GM18505 (cell line): ENCODE data around the gene UBE2G2.

Experiments used
- ATAC-seq: cut with Tn5 transposase; IDR thresholded peaks from one replicate; pipeline ENCODE4 v1.9.1; 2021; ENCODE audit not compliant: unreplicated experiment
- POLR2A ChIP-seq: IDR thresholded peaks from 4 replicates; pipeline ENCODE4 v1.6.1; 2011; ENCODE audit warnings: borderline replicate concordance; ENCODE audit not compliant: insufficient read depth, insufficient read length; ENCODE audit errors: extremely low read depth

UBE2G2 gene, protein sequence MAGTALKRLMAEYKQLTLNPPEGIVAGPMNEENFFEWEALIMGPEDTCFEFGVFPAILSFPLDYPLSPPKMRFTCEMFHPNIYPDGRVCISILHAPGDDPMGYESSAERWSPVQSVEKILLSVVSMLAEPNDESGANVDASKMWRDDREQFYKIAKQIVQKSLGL

DNA sequence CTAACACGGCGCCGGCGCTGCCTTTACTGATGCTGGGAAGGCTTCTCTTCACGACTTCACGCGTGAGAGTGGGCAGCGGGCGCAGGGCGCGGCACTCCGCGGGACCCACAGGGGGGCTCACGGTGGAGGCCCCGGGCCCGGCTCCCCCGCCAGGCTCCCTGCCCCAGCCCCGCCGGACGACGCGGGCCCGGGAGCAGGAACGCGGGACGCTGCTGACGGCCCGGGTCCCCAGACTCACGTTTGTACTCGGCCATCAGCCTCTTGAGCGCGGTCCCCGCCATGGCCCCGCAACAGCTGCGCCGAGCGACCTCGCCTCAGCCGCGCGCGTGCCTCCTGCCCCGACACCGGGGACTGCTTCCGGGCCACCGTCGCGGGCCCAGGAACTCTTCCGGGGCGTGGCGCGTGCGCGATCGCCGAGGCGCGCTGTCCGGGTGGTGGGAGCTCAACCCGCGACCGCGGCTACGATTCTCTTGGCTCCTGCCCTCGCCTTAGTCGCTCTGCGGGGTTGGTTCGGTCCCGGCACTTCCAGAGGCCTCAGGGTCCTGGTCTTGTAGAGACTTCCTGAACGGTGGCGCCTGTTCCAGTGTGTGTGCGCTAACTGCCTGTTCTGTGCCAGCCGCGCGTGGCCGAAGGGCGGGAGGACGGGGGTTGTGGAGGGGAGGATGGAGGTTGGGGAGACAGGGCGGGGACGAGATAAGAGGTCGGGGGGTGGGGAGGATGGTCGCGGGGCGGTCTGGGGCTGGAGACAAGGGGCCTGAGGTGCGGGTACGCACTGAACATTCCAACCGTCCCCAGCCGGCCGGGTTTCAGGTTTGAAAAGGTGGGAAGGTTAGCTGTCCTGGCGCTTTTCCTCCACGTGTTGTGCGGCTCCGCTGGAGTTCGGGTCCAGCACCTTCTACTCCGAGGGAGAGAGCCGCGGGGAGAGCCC lies at the start of gene UBE2G2:
Gene UBE2G2, minus strand, starts transcription at position 353 of the 928 bp plus-strand sequence. Its CDS starts 72 bp downstream, at position 281.
- peak; percentile 72 for ATAC-seq

DNA sequence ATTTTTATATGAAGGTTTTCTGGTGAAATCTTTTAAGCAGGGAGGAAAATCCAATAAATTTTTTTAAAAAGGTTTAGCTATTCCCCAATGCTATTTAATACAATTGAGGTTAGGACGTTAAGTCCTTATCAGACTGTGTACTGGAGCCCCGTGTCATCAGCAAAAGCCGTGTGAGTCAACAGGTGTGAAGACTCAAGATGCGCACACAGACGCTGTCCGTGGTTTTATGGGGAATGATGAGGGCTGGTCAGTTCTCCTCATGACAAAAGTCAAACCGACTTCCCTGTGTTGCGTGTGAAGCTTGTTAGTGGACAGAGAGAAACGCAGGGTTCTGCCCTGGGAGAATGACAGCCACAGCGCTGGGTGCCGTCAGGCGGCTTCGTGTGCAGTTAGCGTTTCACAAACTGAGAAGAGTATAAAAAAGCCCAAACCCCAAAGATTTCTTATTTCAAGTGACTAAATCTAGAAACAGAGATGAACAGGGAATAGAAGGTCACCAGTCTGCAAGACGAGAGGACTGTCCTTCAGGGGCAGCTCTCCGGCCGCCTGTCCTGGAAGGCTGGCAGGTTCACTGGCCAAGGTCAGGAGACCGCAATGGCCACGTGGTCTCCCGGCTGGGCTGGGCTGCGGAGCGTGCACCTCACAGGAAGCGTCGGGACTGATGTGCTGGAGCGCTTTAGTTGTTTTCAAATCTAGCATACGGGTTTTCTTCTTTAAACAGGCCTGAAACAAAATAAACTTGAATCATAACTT lies 49.5 kb upstream of the UBE2G2 start:
- no peak for ATAC-seq
- TF ChIP-seq POLR2A, result no peak

More for the DNA sequence above, at the start of gene UBE2G2:
- peak; percentile 86 for TF ChIP-seq POLR2A

DNA sequence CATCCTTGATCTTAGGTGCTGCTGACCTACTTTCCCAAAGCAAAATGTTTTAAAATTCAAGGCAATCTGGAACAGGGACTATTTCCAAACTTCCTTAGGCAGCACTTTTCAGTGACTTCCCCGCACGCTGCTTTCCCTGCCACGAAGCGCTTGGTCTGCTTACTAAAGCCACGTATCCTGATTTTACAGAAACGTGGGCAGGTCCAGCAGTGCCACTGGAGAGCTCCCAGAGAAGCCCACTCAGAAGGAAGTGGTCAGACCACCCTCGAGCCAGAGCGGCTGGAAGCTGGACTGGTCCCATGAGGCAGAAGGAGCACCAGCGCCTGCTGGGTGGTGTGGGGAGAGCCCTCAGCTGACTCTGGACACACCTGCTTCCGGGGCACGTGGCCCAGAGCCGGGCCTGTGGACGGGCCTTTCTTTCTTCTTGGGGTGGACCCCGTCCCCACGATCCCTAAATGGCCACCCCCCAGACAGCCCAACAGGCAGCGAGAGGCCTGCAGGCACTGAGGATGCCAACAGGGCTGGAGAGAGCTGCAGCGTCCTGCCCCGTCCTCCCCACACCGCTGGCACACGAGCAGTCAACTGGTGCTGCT lies 48.7 kb upstream of the UBE2G2 start:
- TF ChIP-seq POLR2A, result no peak
- ATAC-seq, result no peak

DNA sequence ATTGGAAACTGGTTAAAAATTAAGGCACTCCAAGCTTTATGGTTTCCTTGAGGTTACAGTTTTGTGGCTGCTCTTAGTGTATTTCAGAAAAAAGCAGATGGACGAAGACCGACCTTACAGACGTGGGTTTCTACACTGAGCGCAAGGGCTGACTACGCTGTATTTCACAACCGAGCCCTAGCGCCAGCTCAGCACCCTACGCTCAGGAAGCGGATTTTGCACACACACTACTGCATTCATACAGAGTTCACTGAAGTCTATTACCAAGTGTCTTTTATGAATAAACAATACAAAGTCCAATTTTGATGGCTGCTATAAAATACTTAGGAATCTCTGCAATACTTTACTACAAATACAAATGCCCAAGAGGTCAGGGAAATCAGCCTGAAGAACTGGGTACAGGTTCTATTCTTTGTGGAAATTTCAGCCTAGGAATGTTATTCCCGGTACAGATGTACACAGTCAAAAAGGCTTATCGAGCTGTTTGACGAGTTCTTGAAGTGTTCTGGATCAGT lies 48.1 kb upstream of the UBE2G2 start:
- no peak for ATAC-seq
- TF ChIP-seq POLR2A, result no peak

DNA sequence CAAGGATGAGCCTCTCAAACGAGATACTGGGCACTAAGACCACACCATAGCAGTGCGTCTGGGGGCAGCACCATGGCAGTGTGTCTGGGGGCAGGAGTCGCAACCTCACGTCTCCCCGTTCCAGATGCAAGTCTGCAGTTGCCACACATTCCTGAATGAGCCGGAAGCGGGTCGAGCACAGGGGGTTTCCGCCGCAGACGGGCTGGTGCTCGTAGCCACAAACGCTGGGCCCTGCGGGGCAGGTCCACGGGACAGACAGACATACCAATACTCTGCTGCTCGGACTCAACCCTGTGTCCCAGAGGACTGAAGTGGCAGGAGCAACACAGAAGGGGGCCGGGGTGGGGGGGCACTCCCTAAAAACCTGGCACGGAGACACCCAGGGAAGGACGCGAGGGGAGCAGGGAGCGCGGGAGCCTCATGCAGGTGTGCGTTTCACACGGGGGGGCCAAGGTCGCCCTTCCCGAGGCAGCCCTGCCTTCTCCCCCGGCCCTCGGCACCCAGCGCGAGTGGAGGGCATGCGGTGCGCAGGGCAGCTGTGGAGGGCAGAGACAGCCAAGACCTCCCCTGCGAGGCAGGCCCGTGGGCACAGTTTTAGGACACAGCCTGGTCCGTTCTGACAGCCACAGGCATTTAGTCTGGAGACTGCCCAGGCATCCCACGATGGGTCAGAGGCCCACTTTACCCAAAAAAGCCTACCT lies 47.4 kb upstream of the UBE2G2 start:
- no peak for ATAC-seq
- no peak for TF ChIP-seq POLR2A

DNA sequence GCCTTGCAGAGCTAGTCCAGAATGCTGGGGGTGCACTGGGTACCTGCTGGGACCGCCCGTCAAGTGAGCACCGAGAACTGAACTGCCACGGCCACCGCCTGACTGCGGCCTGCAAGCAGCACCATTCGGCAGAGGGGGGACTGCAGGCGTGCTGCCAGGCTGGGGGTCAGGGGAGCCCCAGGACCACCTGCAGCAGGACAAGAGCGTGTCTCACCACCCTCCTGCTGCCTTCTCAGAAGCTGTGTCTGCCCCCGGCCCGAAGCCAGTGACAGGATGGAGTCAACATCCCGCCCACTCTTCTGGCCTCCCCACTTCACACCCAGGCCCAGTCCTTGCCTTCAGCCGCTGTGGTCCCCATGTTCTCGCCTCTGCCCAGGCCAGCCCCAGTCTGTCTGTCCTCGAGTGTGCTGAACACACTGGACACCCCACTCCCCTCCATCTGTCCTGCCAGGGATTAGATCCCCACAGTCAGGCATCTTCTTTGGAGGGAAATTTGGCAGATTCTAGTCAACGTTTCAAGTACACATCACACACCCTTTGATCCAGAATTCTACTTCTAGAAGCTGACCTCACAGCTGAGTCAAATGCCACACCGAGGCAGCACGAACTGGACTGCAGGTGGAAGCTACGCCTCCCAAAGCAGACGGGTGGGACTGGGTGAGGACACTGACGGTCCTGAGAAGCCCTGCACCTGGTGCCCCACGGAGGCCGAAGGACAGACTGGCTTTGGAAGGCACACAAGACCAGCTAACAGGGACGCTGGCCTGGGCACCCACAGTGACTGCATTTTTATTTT lies 45.8 kb upstream of the UBE2G2 start:
- TF ChIP-seq POLR2A, result no peak
- no peak for ATAC-seq

DNA sequence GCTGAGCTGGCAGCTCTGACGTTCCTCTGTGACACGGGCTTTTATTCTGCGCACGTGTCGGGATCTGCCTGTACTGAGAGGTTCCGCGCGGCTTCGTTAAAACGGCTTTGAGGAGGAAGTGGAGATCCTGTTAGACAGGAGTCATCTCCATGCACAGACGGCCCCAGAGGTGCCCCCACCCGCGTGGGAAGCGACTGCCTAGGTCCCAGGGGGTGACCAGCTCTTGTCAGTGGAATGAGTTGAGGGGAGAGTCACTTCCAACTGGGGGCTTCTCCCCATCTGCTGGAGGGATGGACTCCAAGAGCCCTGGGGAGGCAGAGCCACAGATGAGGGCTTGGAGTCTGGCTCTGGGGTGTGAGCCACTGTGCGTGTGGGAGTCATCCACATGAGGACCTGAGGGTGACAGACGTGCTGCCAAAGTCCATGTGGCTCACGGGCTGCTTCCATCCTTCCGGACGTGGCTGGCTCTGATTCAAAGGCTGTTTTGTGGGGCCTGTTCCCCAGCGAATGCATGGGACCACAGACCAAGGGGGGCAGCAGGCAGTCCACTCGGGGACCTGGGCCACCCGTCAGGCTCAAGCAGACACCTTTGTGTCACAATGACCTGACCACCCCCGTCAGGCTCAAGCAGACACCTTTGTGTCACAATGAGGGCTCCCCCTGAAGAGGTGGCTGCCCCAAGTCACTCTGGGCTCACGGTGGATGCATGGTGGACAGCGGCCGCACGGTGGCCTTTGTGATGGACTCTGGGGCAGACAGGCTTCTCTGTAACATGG lies 45.1 kb upstream of the UBE2G2 start:
- ATAC-seq, result no peak
- no peak for TF ChIP-seq POLR2A

DNA sequence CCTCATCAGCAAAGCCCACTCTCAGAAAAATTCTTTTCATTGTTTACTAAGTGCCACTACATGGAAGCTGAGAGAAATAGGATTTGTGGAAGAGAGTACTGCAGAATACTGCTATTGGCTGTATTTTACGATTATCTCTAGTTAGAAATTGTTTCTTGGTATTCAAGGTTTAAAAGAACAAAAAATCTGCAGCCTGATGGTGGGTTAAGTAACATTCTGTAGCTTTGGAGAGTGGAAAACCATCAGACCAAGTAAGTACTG lies 44.5 kb upstream of the UBE2G2 start:
- no peak for ATAC-seq
- TF ChIP-seq POLR2A, result no peak

DNA sequence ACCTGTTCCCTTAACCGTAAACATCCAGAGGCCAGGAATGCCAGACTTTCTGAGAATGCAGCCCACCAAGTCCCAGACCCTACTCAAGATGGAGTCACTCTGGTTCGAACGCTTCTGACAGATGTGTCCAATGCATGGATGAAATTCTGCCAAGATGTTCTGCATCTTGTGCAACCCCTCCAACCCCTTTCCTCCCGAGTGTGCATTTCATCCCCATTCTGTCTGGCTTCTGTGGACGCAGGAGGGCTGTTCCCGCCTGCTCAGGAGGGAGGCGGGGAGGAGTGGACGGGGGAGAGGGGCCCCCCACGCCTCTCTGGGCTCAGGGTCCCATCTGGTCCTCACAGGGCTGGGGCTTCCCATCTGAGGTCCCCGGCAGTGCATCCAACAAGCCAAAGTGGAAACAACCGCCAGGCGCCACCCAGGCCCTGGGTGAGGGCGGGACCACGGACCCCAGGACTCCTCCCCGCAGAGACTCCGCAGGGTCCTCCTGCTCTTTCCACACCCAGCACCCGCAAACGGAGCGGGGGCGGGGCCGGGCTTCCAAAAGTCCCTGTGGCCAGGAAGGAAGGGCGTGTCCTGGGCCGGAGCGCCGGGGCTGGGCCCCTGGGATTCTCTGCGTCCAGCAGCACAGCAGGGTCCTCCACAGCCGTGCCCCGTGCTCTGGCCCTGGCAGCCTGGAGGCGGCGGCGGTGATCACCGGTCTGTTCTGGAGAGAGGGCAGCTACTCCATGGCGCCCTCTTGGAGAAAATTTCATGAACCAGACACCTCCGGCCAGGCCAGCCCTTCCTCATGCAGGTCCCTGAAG lies 44.0 kb upstream of the UBE2G2 start:
- TF ChIP-seq POLR2A, result no peak

DNA sequence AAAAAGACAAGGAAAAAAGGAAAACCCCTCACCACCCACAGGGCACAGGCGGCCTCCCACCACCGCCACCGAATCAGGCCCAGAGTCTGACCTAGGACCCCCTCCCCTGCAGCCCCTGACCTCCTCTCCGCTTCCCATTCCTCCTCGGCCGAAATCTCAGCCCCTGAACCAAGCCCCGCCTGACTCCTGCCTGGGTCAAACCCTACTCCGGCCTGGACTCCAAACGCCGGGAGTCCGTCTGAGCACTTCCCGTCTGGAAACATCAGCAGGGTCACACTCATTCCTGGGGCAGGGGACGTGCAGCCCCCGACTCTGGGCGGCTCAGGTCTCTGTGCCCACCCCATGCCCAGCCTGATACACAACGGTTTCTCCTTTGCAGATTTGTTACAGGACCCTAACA lies 42.6 kb upstream of the UBE2G2 start:
- TF ChIP-seq POLR2A, result no peak

More for the DNA sequence above, 44.0 kb upstream of the UBE2G2 start:
- ATAC-seq, result no peak

More for the DNA sequence above, 42.6 kb upstream of the UBE2G2 start:
- no peak for ATAC-seq
